ENCODE results near the gene PTS. TPM values are rescaled to one million over a fixed set of nuclear protein-coding genes. Genes with fewer than 3 reads are reported as not detected.
A peak's percentile ranks its signal among the peaks of the same experiment; 100 is the strongest.

Gene PTS
- total and polyA plus RNA-seq, 9 of the 15 experiments (the other 6 are each of a cell fraction or from before 2014, with no cell fraction given) = 27.1 to 72.7 (median 41.1) TPM

- in situ Hi-C loops (cut with MboI) = no loop called here
- Histone ChIP-seq H3K36me3 (ENCODE audit: control insufficient read depth, insufficient read depth, low read length) (no peaks in the 10 kb centered on the region), H3K79me2 (ENCODE audit: control insufficient read depth, insufficient read depth, low read length) (no peaks in the 10 kb centered on the region), H3K27ac (ENCODE audit: extremely low read depth, low read depth, low read length) (peak overlapping the region; percentile 60; the same call in 1 of the 3 replicates), H3K4me3 (0 out of 2 replicates have a peak overlapping the region, but pooled peaks have one; percentile 38), H3K4me1 (replicated peaks in 1 of 2; ENCODE audit: control insufficient read depth in 2 of 2, insufficient read depth in 2 of 2, low read length in 2 of 2) (peaks cover 0 to 13% of the 10 kb centered on the region in 2 experiments; a peak in 3 of 5 replicates), H3K9ac (ENCODE audit: insufficient read depth in 1 of 2, low read depth in 2 of 2, low read length in 2 of 2) (peak overlapping the region in 1 of 2 experiments; percentile 44; a peak in 2 of 4 replicates), H4K20me1 (replicated peaks; ENCODE audit: control insufficient read depth, insufficient read depth, low read length) (no peaks in the 10 kb centered on the region), H2AFZ (ENCODE audit: low read depth, low read length) (peak overlapping the region; percentile 86), H3K9me3 (replicated peaks; ENCODE audit: control insufficient read depth, insufficient read depth, low read depth, low read length) (no peaks in the 10 kb centered on the region), H3K27me3 (ENCODE audit: control insufficient read depth in 2 of 2, insufficient read depth in 2 of 2, low read length in 2 of 2) (no peaks in the 10 kb centered on the region), H3K9me1 (ENCODE audit: control insufficient read depth, insufficient read depth, low read length) (no peaks in the 10 kb centered on the region), H3K4me2 (ENCODE audit: insufficient read depth, low read length) (peak overlapping the region; percentile 77)
- intact Hi-C loops (cut with micrococcal nuclease) = no loop called here
- CTCF ChIA-PET (ENCODE audit: low intra/inter-chr PET ratio) = no interaction called here
- POLR2A ChIA-PET = interaction anchor here (0.6 to 1.3 kb wide), 2 partner anchors 13 to 49 kb away, joined by 3 to 4 read pairs; no protein-coding TSS in a partner anchor
- 40% methylated on average over 4 of the region's 4 CpGs for WGBS (ENCODE audit: insufficient coverage, low coverage, missing lambda C conversion rate)
- BruUV-seq (replicated peaks) = no TSS peak
- 0 out of 3 replicates have a peak, but pooled peaks have one; percentile 16 for ATAC-seq
- no peak for FAIRE-seq
- no peak for DNase-seq (ENCODE audit: extremely low read depth in 1 of 4, low spot score in 3 of 4)
- TF ChIP-seq YY1 (IDR thresholded peaks at IDR 0.05; ENCODE audit: borderline replicate concordance in 1 of 3, control insufficient read depth in 1 of 3, extremely low read depth in 1 of 3, insufficient read depth in 3 of 3, insufficient read length in 1 of 3, insufficient replicate concordance in 2 of 3, low read depth in 1 of 3, low read length in 2 of 3) = peak in 1 of 3 experiments; percentile 27
- TF ChIP-seq, protein P1, sequence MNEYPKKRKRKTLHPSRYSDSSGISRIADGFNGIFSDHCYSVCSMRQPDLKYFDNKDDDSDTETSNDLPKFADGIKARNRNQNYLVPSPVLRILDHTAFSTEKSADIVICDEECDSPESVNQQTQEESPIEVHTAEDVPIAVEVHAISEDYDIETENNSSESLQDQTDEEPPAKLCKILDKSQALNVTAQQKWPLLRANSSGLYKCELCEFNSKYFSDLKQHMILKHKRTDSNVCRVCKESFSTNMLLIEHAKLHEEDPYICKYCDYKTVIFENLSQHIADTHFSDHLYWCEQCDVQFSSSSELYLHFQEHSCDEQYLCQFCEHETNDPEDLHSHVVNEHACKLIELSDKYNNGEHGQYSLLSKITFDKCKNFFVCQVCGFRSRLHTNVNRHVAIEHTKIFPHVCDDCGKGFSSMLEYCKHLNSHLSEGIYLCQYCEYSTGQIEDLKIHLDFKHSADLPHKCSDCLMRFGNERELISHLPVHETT (CRISPR knock-in tag; conservative IDR thresholded peaks at IDR 0.05 in 1 of 2, IDR thresholded peaks at IDR 0.05 in 1 of 2) = no peak
Measured at GRCh38 chr11:112271242-112271641, 45.0 kb downstream of the PTS start.

All from K562 (cell line).